HG03558 (cell line): ENCODE measurements around the gene OR6X1.
"Not testable (repeated sequence)": the region's sequence is repeated elsewhere in the genome, so short reads cannot be mapped to it uniquely, and the experiment has no call there.

Experiments used
- ATAC-seq: cut with Tn5 transposase; IDR thresholded peaks from one replicate; pipeline ENCODE4 v1.9.1; 2021; ENCODE audit warnings: moderate number of reproducible peaks; ENCODE audit not compliant: unreplicated experiment; ENCODE audit errors: extremely low read depth

The OR6X1 gene

DNA sequence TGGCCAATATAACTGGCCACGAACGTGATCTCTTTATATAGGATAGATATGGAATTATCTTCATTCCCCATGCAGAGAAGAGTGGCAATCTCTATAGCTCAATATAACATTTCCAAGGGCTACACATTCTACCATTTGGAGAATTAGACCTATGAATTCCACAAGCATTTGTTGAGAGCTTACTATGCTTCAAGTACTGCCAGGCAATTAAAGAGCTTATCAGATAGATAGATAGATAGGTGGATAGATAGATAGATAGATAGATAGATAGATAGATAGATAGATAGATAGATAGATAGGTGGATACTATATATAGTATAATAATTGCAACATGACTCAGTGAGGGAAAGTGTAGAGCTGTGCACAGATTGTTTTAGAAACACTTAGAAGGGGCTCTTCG, 1.5 kb upstream of the OR6X1 start:
- ATAC-seq = no peak

DNA sequence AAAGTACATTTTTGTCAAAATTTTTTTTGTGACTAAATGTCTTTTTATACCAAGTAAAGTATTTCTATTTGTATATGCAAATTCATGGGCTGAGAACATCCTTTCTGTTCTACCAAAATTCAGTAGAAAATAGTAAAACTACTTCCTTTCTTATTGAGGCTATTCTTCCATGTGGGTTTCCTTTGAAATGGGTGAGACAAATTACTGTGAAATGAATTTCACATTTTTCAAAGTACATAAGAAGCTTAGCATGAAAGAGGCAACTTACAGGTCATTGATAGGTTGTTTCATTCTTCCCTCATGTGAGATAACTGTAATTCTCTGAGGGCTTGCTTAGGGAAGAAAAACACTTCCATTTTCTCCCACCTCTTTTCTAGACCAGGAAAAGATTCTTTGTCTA, 1.0 kb upstream of the OR6X1 start:
- ATAC-seq = no peak

DNA sequence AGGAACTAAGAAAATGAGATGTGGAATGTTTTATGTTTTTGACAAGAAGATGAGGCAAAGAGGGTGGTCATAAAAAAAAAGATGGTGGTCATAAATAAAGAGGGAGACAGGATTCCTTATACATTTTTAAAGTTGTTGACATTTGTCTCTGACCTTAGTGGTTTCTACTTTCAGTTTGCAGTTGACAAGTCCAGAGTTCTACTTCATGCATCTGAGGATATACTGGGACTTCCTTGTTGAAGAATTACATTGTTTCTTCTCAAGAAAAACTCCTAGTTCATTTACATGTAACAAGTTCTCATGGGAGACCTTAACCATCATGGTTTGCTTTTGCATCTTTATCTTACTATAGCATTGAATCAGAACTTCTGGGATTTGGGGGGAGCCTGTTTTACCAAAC, 1.2 kb downstream of the OR6X1 start:
- ATAC-seq = no peak

DNA sequence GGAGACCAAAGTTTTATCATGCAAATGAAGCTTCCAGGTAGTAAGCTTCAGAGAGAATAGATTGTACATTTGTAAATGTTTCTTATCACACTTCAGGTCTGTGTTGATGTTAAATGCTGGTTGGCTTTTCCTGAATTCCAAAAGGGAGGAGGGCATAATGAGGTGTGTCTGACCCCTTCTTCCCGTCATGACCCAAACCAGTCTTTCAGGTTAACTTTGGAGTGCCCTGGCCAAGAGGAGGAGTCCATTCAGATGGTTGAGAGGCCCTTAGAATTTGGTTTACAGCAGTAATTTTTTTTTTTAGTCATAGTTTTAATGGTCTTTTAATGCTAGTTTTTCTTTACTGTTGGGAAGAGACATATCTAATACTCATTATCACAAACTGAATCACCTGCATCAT, 2.5 kb downstream of the OR6X1 start:
- no peak for ATAC-seq

DNA sequence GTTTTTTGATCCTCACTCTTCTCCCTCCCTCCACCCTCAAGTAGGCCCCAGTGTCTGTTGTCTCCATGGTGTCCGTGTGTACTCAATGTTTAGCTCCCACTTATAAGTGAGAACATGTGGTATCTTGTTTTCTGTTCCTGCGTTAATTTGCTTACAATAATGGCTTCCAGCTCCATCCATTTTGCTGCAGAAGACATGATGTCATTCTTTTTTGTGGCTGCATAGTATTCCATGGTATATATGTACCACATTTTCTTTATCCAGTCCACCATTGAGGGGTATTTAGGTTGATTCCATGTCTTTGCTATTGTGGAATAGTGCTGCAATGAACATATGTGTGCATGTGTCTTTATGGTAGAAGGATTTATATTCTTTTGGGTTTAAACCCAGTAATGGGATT, 6.0 kb downstream of the OR6X1 start:
- not testable (repeated sequence) for ATAC-seq

DNA sequence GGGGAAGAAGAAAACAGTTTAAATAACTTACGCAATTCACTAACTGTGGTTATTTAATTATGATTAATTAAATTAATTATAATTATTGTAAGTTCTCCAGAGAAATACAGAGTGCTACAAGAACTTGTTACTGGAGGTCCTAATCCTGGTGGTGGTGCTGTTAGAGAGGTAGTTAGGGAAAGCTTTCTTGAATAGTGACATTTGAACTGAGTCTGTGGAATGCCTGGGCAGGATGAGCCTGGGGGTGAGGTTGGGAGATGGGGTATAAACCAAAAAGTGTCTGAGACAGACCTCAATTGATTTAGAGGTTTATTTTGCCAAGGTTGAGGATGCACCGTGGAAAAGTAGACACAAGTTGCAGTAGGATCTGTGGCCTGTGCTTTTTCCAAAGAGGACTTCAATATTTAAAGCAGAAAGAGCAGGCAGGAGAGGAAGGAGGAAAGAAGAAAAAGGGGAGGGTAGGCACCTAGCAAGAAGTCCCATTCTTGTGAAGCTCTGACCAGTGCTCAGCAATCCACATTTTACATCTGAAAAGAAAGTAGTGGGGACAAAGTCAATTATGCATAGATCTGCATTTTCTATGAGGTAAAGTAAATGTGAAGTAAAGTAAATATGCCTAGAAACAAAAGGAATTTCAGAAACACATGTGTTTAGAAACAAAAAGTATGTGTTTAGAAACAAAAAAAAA, 8.4 kb downstream of the OR6X1 start:
- no peak for ATAC-seq

DNA sequence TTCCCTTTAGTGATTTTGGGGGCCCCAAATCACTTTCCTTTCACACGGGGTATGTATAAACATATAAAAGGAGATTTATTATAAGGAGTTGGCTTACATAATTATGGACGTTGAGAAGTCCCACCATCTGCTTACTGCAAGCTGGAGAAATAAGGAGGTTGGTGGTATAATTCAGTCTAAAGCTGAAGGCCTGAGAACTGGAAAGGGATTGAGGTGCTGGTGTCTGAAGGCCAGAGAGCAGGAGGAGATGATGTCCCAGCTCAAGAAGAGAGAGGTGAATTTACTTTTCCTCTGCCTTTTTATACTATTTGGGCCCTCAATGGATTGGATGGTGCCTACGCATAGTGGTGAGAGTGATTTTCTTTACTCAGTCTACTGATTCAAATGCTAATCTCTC, 11.6 kb downstream of the OR6X1 start:
- no peak for ATAC-seq

DNA sequence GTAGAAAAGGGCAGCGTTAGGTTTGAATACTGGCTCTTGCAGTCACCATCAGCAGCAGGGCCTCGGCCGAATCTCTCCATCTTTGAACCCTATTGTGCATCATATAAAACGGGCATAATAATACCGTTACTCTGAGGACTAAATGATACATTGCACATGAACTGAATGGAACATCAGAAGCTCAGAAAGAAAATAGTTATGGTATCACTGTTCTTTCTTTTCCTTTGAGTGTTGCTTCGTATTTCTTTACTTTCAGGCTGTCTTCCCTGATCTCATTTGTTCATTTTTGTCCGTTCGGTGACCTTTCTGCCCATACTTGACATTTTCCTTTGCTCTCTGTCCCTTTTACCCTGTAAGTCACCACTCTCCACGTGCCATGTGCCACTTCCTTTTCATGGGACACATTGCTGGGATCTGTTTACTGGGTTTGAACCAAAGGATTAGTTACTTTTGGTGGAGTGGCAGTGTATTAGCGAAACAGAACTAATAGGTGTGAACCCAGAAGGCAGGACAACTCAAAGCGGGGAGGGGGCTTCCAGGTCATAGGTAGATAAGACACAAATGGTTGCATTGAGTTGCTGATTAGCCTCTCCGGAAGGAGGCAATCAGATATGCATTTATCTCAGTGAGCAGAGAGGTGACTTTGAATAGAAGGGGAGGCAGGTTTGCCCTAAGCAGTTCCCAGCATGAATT, 12.1 kb downstream of the OR6X1 start:
- no peak for ATAC-seq

DNA sequence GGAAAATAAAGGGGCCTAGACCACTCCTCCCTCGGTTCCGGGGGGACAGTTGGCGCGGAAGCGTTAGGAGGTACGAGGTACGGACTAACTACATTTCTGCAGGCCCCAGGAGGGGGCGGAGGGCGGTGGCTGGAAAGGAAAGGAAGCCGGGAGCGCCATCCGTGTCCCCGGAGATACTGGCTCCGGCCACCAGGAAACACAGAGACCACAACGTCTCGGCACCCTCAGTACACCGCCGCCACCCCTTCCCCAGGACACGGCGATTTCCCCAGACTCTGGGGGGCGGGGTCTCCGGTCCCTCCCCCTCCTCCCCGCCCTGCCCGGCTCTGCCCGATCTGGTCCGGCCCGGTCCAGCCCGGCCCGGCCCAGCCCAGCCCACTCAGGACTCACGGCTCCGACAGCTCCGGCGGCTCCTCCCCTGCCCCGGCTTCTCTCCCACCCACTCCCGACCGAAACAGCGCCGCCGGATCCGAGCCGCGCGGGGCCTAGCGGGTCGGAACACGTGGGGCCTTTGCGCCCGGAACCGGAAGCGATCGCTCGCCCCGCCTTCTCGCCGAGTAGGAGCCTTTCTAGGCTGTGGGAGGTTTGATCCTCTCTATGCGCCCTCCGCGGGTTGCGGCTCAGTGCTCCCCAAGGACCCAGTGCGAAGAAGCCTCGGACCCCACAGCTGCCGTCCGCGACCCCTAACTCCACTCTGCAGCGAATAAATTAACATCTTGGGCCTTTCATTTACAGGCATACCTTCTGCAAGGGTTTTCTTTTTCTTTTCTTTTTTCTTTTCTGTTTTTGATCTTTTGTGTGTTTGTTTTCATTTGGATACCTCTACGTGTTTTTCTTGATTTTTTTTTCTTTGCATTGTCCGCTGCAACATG, 12.9 kb downstream of the OR6X1 start, which contains the start of gene ZNF202:
TSS of gene ZNF202 (minus strand) at position 502 of the 872 bp plus-strand sequence. CDS start 10,772 bp downstream, outside the sequence.
- ATAC-seq = peak; percentile 98

DNA sequence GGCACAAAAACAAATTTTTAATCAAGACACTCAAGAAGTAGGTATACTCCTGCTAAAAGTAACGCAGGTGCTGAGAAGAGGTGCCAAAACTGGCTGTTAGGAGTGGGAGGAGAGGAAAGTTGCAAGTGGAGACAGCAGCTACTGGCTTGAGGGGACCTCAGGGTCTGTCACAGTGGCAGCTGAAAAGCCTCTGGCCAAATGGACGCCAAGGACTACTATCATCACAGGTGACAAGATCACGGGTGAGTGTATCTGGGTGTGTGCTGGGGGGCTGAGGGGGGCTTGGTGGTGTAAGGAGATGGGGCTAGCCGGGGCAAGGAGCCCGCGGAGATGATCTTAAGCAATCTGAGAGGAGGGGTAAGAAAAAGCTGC, 13.5 kb downstream of the OR6X1 start:
- no peak for ATAC-seq

DNA sequence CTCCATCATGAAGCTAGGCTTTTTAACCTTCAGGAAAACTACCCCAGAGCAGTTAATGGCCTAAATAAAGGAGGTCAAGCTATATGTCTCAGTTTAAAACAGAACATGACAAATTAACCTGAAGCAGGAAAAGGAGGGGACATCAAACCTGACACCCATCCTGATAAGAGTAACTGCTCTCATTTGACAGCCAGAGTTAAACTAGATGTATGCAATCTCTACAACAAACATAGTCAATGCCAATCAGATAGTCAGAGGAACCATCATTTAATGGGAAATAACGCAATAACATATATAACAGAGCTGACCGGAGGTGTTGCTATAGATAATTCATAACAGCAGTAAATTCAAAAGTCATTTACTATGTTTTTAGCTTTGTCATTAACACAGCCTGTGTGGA, 15.9 kb downstream of the OR6X1 start:
- ATAC-seq = no peak

DNA sequence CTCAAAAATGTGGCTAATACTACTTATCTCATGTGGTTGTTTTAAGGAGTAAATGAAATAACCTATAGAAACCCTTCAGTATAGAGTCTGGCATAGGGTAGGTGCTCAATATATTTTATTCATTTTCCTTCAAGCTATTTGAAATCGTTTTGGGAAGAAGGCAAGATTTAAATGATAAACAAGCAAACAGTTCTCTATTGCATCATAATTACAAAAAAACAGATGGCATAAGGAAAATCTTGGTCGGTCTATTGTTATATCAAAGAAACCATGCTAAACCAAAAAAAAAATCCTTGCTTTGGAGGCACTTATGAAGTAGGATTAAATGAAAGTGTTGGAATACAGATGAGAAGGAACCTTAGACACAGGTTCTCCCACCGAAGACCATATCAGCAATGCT, 17.5 kb downstream of the OR6X1 start:
- no peak for ATAC-seq

DNA sequence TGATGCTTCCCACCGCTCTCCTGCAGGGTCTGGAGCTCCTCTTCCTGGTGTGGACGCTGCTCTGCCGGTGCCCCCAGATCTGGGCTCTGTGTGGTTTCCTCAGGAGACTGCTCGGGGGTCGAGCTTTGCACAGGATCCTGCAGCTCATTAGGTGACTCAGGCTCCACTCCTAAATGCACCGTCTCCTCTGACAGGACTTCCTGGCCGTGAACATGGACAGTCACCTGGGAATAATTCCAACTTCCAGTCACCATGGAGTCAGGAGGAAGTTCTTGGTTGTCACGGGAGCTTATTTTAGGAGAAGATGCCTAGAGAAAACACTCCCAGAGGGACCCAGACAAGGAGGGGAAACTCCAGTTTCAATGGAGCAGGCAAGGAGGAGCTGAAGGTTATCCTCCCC, 24.7 kb downstream of the OR6X1 start:
- no peak for ATAC-seq

DNA sequence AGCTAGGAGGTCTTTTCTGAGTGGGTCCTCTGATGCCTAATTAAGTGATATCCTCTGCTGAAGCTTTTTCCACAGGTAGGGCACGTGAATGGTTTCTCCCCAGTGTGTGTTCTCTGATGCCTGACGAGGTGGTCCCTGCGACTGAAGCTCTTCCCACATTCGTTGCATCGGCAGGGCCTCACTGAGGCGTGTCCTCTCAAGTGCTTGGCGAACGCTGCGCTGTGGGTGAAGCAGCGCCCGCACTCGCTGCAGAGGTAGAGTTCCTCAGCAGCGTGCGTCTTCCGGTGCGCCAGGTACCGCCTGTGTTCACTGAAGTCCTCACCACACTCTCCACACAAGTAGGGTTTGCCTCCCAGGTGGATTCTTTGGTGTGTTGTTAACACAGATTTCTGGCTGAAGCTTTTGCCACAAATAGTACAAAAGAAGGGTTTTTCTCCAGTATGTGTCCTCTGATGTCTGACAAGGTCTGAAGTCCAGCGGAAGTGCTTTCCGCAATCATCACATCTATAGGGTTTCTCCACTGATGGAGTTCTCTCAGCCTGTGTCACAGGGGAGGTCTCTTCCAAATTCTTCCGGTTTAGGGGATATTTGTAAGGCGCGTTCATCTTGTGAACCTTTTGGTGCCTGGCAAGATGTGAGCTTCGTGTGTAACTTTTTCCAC, 28.2 kb downstream of the OR6X1 start:
- no peak for ATAC-seq

DNA sequence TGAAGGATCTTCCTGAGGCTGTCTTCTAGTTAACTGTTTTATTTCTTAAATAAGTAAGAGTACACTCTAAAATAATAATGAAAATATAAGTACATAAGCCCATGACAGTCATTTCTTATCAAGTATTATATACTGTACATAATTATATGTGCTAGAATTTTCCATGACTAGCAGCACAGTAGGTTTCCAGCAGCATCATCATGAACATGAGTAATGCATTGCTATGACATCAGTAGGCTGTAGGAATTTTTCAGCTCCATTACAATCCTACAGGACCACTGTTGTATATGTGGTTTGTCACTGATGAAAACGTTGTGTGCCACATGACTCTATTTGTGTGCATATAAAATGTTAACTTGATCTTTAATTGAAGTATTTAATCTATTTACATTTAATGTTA, 34.9 kb downstream of the OR6X1 start:
- ATAC-seq = no peak

DNA sequence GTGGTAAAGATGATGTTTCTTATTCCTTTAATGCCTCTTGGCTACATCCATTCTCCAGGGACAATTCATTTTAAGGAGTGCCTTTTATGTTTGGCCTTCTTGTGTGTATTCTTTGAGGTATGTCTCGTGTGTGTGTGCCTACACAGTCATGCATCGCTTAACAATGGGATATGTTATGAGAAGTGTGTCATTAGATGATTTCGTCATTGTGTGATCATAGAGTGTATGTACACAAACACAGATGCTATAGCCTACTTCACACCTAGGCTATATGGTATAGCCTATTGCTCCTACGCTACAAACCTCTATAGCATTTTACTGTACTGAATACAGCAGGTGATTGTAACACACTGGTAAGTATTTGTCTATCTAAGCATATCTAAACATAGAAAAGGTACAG, 35.8 kb downstream of the OR6X1 start:
- no peak for ATAC-seq

DNA sequence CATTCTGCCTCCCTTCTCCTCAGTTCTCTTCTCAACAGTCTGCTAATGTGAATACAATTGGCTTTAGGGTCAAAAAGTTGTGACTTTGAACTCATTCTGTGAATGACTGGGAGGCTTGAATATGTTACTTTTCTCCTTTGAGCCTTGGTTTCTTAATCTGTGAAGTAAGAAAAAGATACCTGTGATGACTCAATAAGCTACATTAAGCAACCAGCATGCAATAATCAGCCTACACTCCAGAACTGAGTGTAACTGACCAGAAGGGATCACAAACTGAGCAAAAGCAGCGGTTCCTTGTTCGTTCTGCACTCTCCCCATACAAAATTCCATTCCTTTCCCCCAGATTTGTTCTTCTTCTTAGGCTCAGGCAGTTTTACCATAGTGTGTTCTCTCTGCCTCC, 36.3 kb downstream of the OR6X1 start:
- ATAC-seq = no peak

DNA sequence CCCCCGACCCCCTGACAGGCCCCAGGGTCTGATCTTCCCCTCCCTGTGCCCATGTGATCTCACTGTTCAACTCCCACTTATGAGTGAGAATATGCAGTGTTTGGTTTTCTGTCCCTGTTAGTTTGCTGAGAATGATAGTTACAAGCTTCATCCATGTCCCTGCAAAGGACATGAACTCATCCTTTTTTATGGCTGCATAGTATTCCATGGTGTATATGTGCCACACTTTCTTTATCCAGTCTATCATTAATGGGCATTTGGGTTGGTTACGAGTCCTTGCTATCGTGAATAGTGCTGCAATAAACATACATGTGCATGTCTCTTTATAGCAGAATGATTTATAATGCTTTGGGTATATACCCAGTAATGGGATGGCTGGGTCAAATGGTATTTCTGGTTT, 41.7 kb downstream of the OR6X1 start:
- ATAC-seq = not testable (repeated sequence)

DNA sequence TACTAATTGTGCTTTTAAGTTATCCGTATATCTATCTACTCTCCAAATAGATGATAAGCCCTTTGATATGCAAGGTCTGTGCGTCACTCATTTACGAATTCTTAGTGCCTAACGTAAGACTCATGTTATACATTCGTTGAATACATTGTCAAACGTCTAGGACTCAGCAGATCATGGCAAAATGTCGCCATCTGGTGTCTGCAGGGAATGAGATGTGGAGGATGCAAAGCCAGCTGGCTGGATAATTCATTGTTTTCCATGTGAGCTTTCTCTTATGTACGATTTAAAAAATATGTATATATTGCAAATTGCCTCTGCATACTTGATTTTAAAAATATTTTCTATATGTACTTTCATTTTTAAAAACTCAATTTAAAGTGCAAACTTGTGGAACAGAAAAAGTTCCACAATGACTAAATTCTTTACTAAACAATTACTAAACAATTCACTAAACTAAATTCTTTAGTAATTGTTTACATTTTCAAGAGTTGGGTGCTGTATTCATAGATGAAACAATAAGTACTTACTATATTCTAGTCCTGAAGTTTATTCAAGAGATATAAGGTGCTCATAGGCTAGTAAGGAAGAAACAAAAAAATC, 46.6 kb downstream of the OR6X1 start:
- no peak for ATAC-seq

DNA sequence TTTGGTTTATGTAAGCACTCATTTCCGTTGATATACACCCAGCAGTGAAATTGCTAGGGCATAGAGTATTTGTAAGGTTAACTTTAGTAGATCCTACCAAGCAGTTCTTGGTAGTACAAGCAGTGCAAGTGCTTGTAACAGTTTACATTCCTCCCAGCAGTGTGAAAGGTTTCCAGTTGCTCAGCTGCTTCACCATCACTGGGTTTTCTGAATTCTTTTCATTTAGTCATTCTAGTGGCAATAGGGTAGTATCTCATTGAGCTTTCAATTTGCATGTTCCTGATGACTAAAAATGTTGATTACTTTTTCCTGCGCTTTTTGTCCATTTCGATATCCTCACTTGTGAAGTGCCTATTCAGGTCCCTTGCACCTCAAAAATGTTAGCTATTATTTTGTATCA, 47.1 kb downstream of the OR6X1 start:
- no peak for ATAC-seq
